HCT116 (cell line): ENCODE data around the gene TMEM198. TPM values are rescaled to one million over a fixed set of nuclear protein-coding genes. Genes with fewer than 3 reads are reported as not detected.
A peak's percentile ranks its signal among the peaks of the same experiment; 100 is the strongest.

Experiments used
- ATAC-seq: fragments of 200-7000 bp; cut with Tn5 transposase; 2 replicates; pipeline ENCODE4 v1.9.1; 2020; ENCODE audit warnings: mild to moderate bottlenecking, moderate library complexity
- BruUV-seq: library from RNA; stranded (reverse); fragments of 400-500 nt; replicated peaks from 2 replicates; lab custom pipeline; 2021; lab: Mats Ljungman, UMichigan
- CTCF ChIA-PET: fragments of 300-600 bp; sonication (Branson Sonifier 250); formaldehyde crosslinking; loops from one replicate; lab custom pipeline; 2021; ENCODE audit warnings: antibody characterized with exemption; lab: Charles Lee
- POLR2A ChIA-PET: fragments of 300-600, 350-600 bp; sonication (Branson Sonifier 250); formaldehyde crosslinking; loops from one replicate; lab custom pipeline; 2021; ENCODE audit warnings: antibody characterized with exemption; lab: Charles Lee
- RAD21 ChIA-PET, 2 experiments: fragments of 300-600 bp; sonication (Branson Sonifier 250); formaldehyde crosslinking; loops; one replicate each; lab custom pipeline; 2023; ENCODE audit warnings: low total read pairs in 2 of 2; ENCODE audit not compliant: uncharacterized antibody in 2 of 2, unreplicated experiment in 2 of 2, low non-redundant PET in 1 of 2; lab: Charles Lee
- DNase-seq: peaks from one replicate; pipeline ENCODE4 v3.0.0-alpha.2; 2010; ENCODE audit warnings: low read depth, low spot score
- H2AFZ ChIP-seq: fragments of 200-600 bp; shearing (Covaris generic), sonication (generic); 2 replicates; pipeline ENCODE4 v1.6.1; 2017; ENCODE audit warnings: low read depth, mixed run types, mixed read lengths, antibody characterized with exemption, low read length; ENCODE audit not compliant: poor library complexity, severe bottlenecking
- H3K27ac ChIP-seq: 2 replicates; pipeline ENCODE4 v1.5.1; 2012; ENCODE audit warnings: low read depth, low read length
- H3K27me3 ChIP-seq: fragments of 200-600 bp; sonication (generic); 2 replicates; pipeline ENCODE4 v1.6.1; 2016; ENCODE audit warnings: mixed run types, low read length, mixed read lengths; ENCODE audit not compliant: insufficient read depth
- H3K36me3 ChIP-seq, 2 experiments: fragments of 200-500 bp in 1 of 2; fragments of 200-600 bp in 1 of 2; sonication (Bioruptor generic) in 1 of 2; sonication (generic) in 1 of 2; 2 replicates each; pipeline versions ENCODE4 v1.5.1 to v1.6.1; 2014 to 2016; ENCODE audit warnings: low read length in 2 of 2, inconsistent platforms in 1 of 2, mixed read lengths in 1 of 2, mixed run types in 1 of 2; ENCODE audit not compliant: insufficient read depth in 2 of 2, control insufficient read depth in 1 of 2
- H3K4me1 ChIP-seq, 2 experiments: fragments of 200-600 bp in 1 of 2; sonication (generic) in 1 of 2; 2 replicates each; pipeline versions ENCODE4 v1.5.1 to v1.6.1; 2012 to 2017; ENCODE audit warnings: low read length in 2 of 2, inconsistent platforms in 1 of 2, mild to moderate bottlenecking in 1 of 2, mixed read lengths in 1 of 2, mixed run types in 1 of 2, moderate library complexity in 1 of 2; ENCODE audit not compliant: insufficient read depth in 2 of 2, control insufficient read depth in 1 of 2
- H3K4me2 ChIP-seq: fragments of 200-600 bp; sonication (generic); 2 replicates; pipeline ENCODE4 v1.6.1; 2017; ENCODE audit warnings: mixed run types, low read length, mixed read lengths
- H3K4me3 ChIP-seq, 2 experiments: fragments of 200-600 bp in 1 of 2; sonication (generic) in 1 of 2; replicated peaks in 1 of 2; 2 replicates each; pipeline ENCODE4 v1.5.1; 2011 to 2016; ENCODE audit warnings: low read length in 2 of 2, control low read depth in 1 of 2, low read depth in 1 of 2, mild to moderate bottlenecking in 1 of 2, mixed read lengths in 1 of 2, mixed run types in 1 of 2
- H3K79me2 ChIP-seq: fragments of 200-600 bp; sonication (generic); 2 replicates; pipeline ENCODE4 v1.6.1; 2017; ENCODE audit warnings: mild to moderate bottlenecking, mixed run types, low read length, moderate library complexity, mixed read lengths; ENCODE audit not compliant: insufficient read depth
- H3K9ac ChIP-seq: fragments of 200-600 bp; sonication (generic); 2 replicates; pipeline ENCODE4 v1.6.1; 2016; ENCODE audit warnings: low read length, mixed read lengths
- H3K9me2 ChIP-seq: fragments of 200-600 bp; sonication (generic), shearing (Covaris generic); 2 replicates; pipeline ENCODE4 v1.6.1; 2017; ENCODE audit warnings: mixed run types, mild to moderate bottlenecking, moderate library complexity; ENCODE audit not compliant: insufficient read depth
- H3K9me3 ChIP-seq, 2 experiments: fragments of 200-500 bp in 1 of 2; fragments of 200-600 bp in 1 of 2; sonication (Bioruptor generic) in 1 of 2; sonication (generic) in 1 of 2; 2 replicates each; pipeline ENCODE4 v1.6.1; 2014 to 2017; ENCODE audit warnings: low read length in 2 of 2, mixed read lengths in 2 of 2, inconsistent platforms in 1 of 2, low read depth in 1 of 2, mild to moderate bottlenecking in 1 of 2, mixed run types in 1 of 2, moderate library complexity in 1 of 2; ENCODE audit not compliant: control insufficient read depth in 1 of 2, insufficient read depth in 1 of 2
- H4K20me1 ChIP-seq: fragments of 200-600 bp; sonication (generic), shearing (Covaris generic); 2 replicates; pipeline ENCODE4 v1.6.1; 2017; ENCODE audit warnings: mixed run types, mild to moderate bottlenecking, moderate library complexity; ENCODE audit not compliant: insufficient read depth
- CTCF ChIP-seq, 3 experiments: fragments of 200-600 bp in 1 of 3; sonication (generic) in 1 of 3; IDR thresholded peaks in 2 of 3; conservative IDR thresholded peaks in 1 of 3; 2 replicates each; pipeline ENCODE4 v1.5.1; 2012 to 2017; ENCODE audit warnings: low read depth in 2 of 3, low read length in 2 of 3, antibody characterized with exemption in 1 of 3, borderline replicate concordance in 1 of 3, control low read depth in 1 of 3, mild to moderate bottlenecking in 1 of 3, mixed read lengths in 1 of 3, mixed run types in 1 of 3, moderate library complexity in 1 of 3; ENCODE audit not compliant: insufficient read depth in 1 of 3
- EGR1 ChIP-seq: IDR thresholded peaks from 2 replicates; pipeline ENCODE4 v1.6.1; 2012; ENCODE audit warnings: low read depth
- EZH2 ChIP-seq: fragments of 200-600 bp; sonication (generic); IDR thresholded peaks from 2 replicates; pipeline ENCODE4 v1.6.1; 2017; ENCODE audit warnings: antibody characterized with exemption, mixed run types
- EZH2phosphoT487 ChIP-seq: fragments of 200-600 bp; IDR thresholded peaks from 2 replicates; pipeline ENCODE4 v1.6.1; 2018; ENCODE audit warnings: antibody characterized with exemption, borderline replicate concordance
- FOSL1 ChIP-seq: IDR thresholded peaks from 2 replicates; pipeline ENCODE4 v1.6.1; 2012; ENCODE audit warnings: low read depth
- MAX ChIP-seq: IDR thresholded peaks from 2 replicates; pipeline ENCODE4 v1.6.1; 2012
- POLR2A ChIP-seq: IDR thresholded peaks from 2 replicates; pipeline ENCODE4 v1.7.0; 2011; ENCODE audit warnings: borderline replicate concordance; ENCODE audit not compliant: insufficient read depth, insufficient read length; ENCODE audit errors: extremely low read depth
- POLR2AphosphoS5 ChIP-seq: IDR thresholded peaks from 2 replicates; pipeline ENCODE4 v1.6.1; 2011; ENCODE audit warnings: mild to moderate bottlenecking, low read depth, low read length, moderate library complexity
- RAD21 ChIP-seq: IDR thresholded peaks from 2 replicates; pipeline ENCODE4 v1.6.1; 2012; ENCODE audit warnings: low read depth, mild to moderate bottlenecking
- ZFX ChIP-seq: fragments of 450-650 bp; IDR thresholded peaks from 2 replicates; pipeline ENCODE4 v1.6.1; 2017
- intact Hi-C: fragments of 100-400 bp; cut with micrococcal nuclease; formaldehyde crosslinking; loops from 2 replicates; pipeline ENCODE4 v1.10.0; 2022
- total RNA-seq: library from RNA; stranded (reverse); gene quantifications from one replicate; pipeline ENCODE4 v1.2.1, GENCODE V29; 2021; ENCODE audit not compliant: unreplicated experiment

TMEM198 gene
- total RNA-seq, 1 experiment from 2014 or later = 2.1 TPM

GRCh38 chr2:219537657-219538488 lies 6.0 kb upstream of the TMEM198 start:
- Histone ChIP-seq H3K27me3 (no peaks in the 10 kb centered on the region), H3K4me1 (peaks cover 24 to 77% of the 10 kb centered on the region in 2 experiments), H3K9me3 (no peaks in the 10 kb centered on the region), H3K9me2 (no peaks in the 10 kb centered on the region), H3K79me2 (peaks cover 45% of the 10 kb centered on the region), H4K20me1 (peaks cover 6% of the 10 kb centered on the region; the same call in 1 of the 2 replicates), H3K36me3 (peaks cover 0 to 28% of the 10 kb centered on the region in 2 experiments; a peak in 2 of 4 replicates), H3K4me2 (peak overlapping the region; percentile 57), H3K9ac (peak overlapping the region; percentile 24), H3K27ac (peak overlapping the region; percentile 49), H3K4me3 (no peak overlapping the region), H2AFZ (no peak overlapping the region)
- ChIA-PET RAD21 (interaction anchor here in 1 of 2 experiments (0.6 kb wide), 1 partner anchor 85 kb away, joined by 3 read pairs; no protein-coding TSS in a partner anchor), POLR2A (no interaction called here), CTCF (interaction anchor here (1.1 kb wide), 1 partner anchor 42 kb away, joined by 3 read pairs; a partner anchor contains a TSS)
- no peak for TF ChIP-seq EZH2
- no peak for TF ChIP-seq MAX
- no peak for TF ChIP-seq EGR1
- TF ChIP-seq EZH2phosphoT487 = no peak
- peak in 1 of 3 experiments; percentile 23; a peak in 2 of 6 replicates for TF ChIP-seq CTCF (IDR thresholded peaks at IDR 0.05 in 2 of 3, conservative IDR thresholded peaks at IDR 0.05 in 1 of 3; ENCODE audit: borderline replicate concordance in 1 of 3, insufficient read depth in 1 of 3, low read depth in 2 of 3, low read length in 2 of 3)
- no peak for TF ChIP-seq POLR2A
- no peak for TF ChIP-seq ZFX
- TF ChIP-seq RAD21 = no peak
- peak; percentile 39 for TF ChIP-seq POLR2AphosphoS5
- TF ChIP-seq FOSL1 = no peak
- intact Hi-C loops = loop anchor here (10.0 kb wide), 1 partner anchor 363 kb away; the partner anchor contains the start of genes CNPPD1, RETREG2 and SLC23A3
- no TSS peak for BruUV-seq
- peak; percentile 49 for ATAC-seq
- DNase-seq = no peak
